Spleen (tissue), 11 donors: Measurements from ENCODE around the gene SLC1A2. TPM values are rescaled to one million over a fixed set of nuclear protein-coding genes. Genes with fewer than 3 reads are reported as not detected.

Experiments used
- DNase-seq: peaks from one replicate; pipeline ENCODE4 v3.0.0-alpha.2; 2020
- H3K27ac ChIP-seq, 8 donors: fragments of 200-600 bp; sonication (generic) in 7 of 8; 1 replicate in 4 of 8; 2 replicates in 4 of 8; pipeline versions ENCODE4 v1.5.0 to v1.8.0; 2016 to 2021; ENCODE audit warnings: inconsistent platforms in 4 of 8, mild to moderate bottlenecking in 4 of 8, moderate library complexity in 1 of 8
- H3K27me3 ChIP-seq, 7 donors: fragments of 200-600 bp; sonication (generic) in 6 of 7; replicated peaks in 1 of 7; 1 replicate in 4 of 7; 2 replicates in 3 of 7; pipeline versions ENCODE4 v1.5.0 to v1.8.0; 2016 to 2021; ENCODE audit warnings: inconsistent platforms in 3 of 7, mild to moderate bottlenecking in 1 of 7
- H3K36me3 ChIP-seq, 6 donors: fragments of 200-600 bp; sonication (generic) in 5 of 6; 1 replicate in 4 of 6; 2 replicates in 2 of 6; pipeline versions ENCODE4 v1.5.0 to v1.8.0; 2016 to 2021; ENCODE audit warnings: inconsistent platforms in 2 of 6
- H3K4me1 ChIP-seq, 6 donors: fragments of 200-600 bp; sonication (generic) in 5 of 6; 1 replicate in 3 of 6; 2 replicates in 3 of 6; pipeline versions ENCODE4 v1.5.0 to v1.8.0; 2016 to 2021; ENCODE audit warnings: inconsistent platforms in 3 of 6
- H3K4me3 ChIP-seq, 8 donors: fragments of 200-600 bp; sonication (generic) in 7 of 8; 1 replicate in 4 of 8; 2 replicates in 4 of 8; pipeline versions ENCODE4 v1.5.0 to v1.8.0; 2016 to 2021; ENCODE audit warnings: inconsistent platforms in 4 of 8, mild to moderate bottlenecking in 4 of 8, moderate library complexity in 2 of 8
- H3K9me3 ChIP-seq, 8 donors: fragments of 200-600 bp; sonication (generic) in 7 of 8; 1 replicate in 4 of 8; 2 replicates in 4 of 8; pipeline versions ENCODE4 v1.5.0 to v1.8.0; 2016 to 2021; ENCODE audit warnings: inconsistent platforms in 4 of 8
- CTCF ChIP-seq, 11 experiments: fragments of 200-600 bp in 7 of 11; fragments of 450-650 bp in 4 of 11; sonication (generic) in 4 of 11; IDR thresholded peaks in 8 of 11; conservative IDR thresholded peaks in 3 of 11; 1 replicate in 7 of 11; 2 replicates in 4 of 11; pipeline versions ENCODE4 v1.4.0 to v1.8.0; 2016 to 2021; ENCODE audit warnings: antibody characterized with exemption in 11 of 11, inconsistent platforms in 4 of 11, mild to moderate bottlenecking in 1 of 11
- POLR2A ChIP-seq, 3 donors: fragments of 450-650 bp; IDR thresholded peaks; one replicate each; pipeline ENCODE4 v1.5.1; 2017; ENCODE audit warnings: antibody characterized with exemption in 3 of 3, mild to moderate bottlenecking in 1 of 3
- POLR2AphosphoS5 ChIP-seq, 3 donors: sonication (generic); formaldehyde crosslinking; IDR thresholded peaks; one replicate each; pipeline ENCODE4 v1.5.1; 2017; ENCODE audit warnings: antibody characterized with exemption in 3 of 3
- WGBS, 5 donors: extraction: QIAGEN DNeasy Blood & Tissue Kit in 3 of 5; methylation state at CpG; one replicate each; pipeline versions ENCODE4 v1.1.5 to v1.1.7; 2013 to 2018; 5-methylcytosine and 5-hydroxymethylcytosine counted together
- intact Hi-C: fragments of 100-400 bp; cut with DNase I; formaldehyde crosslinking; loops from one replicate; pipeline ENCODE4 v1.15.0; 2023; ENCODE audit warnings: low total_unique reads
- polyA plus RNA-seq, 3 donors: library from polyadenylated mRNA; stranded (reverse); fragments of 200-250 nt; gene quantifications; one replicate each; pipeline ENCODE4 v1.2.1, GENCODE V29; 2013
- total RNA-seq, 7 donors: library from RNA; depleted of rRNA in 3 of 7; stranded (reverse); fragments of >200 nt in 3 of 7; fragmentation: NEBNext Ultra II Directional in 4 of 7; extraction: Animal tissue kit (Norgen Biotek cat#: 25700) in 4 of 7; gene quantifications; one replicate each; pipeline versions ENCODE4 v1.1.0 to v1.2.1, GENCODE V29; 2016 to 2021
- donor health status: healthy with polysubstance abuse.
- donor health status: DM: no; HTN: no; CAD: no; lungs with moderate emphysema.
- donor health status: DM: no; HTN: no; CAD: no.
- donor health status: Bipolar disorder and iron deficiency.
- donor health status: healthy.
- donor health status: DM: no; HTN: no; CAD: no.
- donor health status: DM: yes; HTN: yes; CAD: no.

Gene SLC1A2
- total and polyA plus RNA-seq, 10 donors: 0.26 to 3.8 (median 0.93) TPM

- WGBS, 5 donors: 69 to 83% (median 80%) methylated on average over 7 of the region's 7 CpGs
- H3K9me3 ChIP-seq: no peaks in the 10 kb centered on the region
- peaks cover 0 to 14% (median 0%) of the 10 kb centered on the region in 6 donors for H3K4me1 ChIP-seq
- no peak for TF ChIP-seq POLR2AphosphoS5 (IDR thresholded peaks at IDR 0.05)
- no peak for TF ChIP-seq CTCF (IDR thresholded peaks at IDR 0.05 in 8 of 11, conservative IDR thresholded peaks at IDR 0.05 in 3 of 11)
- TF ChIP-seq POLR2A (IDR thresholded peaks at IDR 0.05): no peak
- DNase-seq: no peak
- intact Hi-C loops: no loop called here
- H3K27me3 ChIP-seq: no peaks in the 10 kb centered on the region
- H3K36me3 ChIP-seq: no peaks in the 10 kb centered on the region
- peak overlapping the region in 3 of 8 donors; percentile 5 to 21 (median 6) for H3K27ac ChIP-seq
- no peak overlapping the region for H3K4me3 ChIP-seq
Measured at GRCh38 chr11:35360055-35360530, 59.3 kb downstream of the SLC1A2 start.

- DNase-seq: no peak
- intact Hi-C loops: no loop called here
- no peaks in the 10 kb centered on the region for H3K36me3 ChIP-seq
- H3K4me3 ChIP-seq: no peak overlapping the region
- peaks cover 0 to 14% (median 0%) of the 10 kb centered on the region in 6 donors for H3K4me1 ChIP-seq
- H3K27ac ChIP-seq: peak overlapping the region in 2 of 8 donors; percentile 5 to 21
- no peaks in the 10 kb centered on the region for H3K27me3 ChIP-seq
- H3K9me3 ChIP-seq: no peaks in the 10 kb centered on the region
- 69 to 80% (median 78%) methylated on average over 3 of the region's 3 CpGs for WGBS, 5 donors
- TF ChIP-seq POLR2A (IDR thresholded peaks at IDR 0.05) (no peak), CTCF (IDR thresholded peaks at IDR 0.05 in 8 of 11, conservative IDR thresholded peaks at IDR 0.05 in 3 of 11) (no peak), POLR2AphosphoS5 (IDR thresholded peaks at IDR 0.05) (no peak)
Measured at GRCh38 chr11:35359321-35360054, 59.9 kb downstream of the SLC1A2 start.

GRCh38 chr11:35358391-35358790 is 61.0 kb downstream of the SLC1A2 start:
- Histone ChIP-seq H3K9me3 (no peaks in the 10 kb centered on the region), H3K36me3 (no peaks in the 10 kb centered on the region), H3K27me3 (no peaks in the 10 kb centered on the region), H3K4me3 (no peak overlapping the region), H3K27ac (no peak overlapping the region), H3K4me1 (peaks cover 0 to 9% (median 0%) of the 10 kb centered on the region in 6 donors)
- DNase-seq: no peak
- TF ChIP-seq CTCF (IDR thresholded peaks at IDR 0.05 in 8 of 11, conservative IDR thresholded peaks at IDR 0.05 in 3 of 11) (no peak), POLR2AphosphoS5 (IDR thresholded peaks at IDR 0.05) (no peak), POLR2A (IDR thresholded peaks at IDR 0.05) (no peak)
- intact Hi-C loops: no loop called here

GRCh38 chr11:35357923-35358322 is 61.4 kb downstream of the SLC1A2 start:
- Histone ChIP-seq H3K27me3 (no peaks in the 10 kb centered on the region), H3K4me1 (peaks cover 0 to 4% (median 0%) of the 10 kb centered on the region in 6 donors), H3K36me3 (no peaks in the 10 kb centered on the region), H3K27ac (no peak overlapping the region), H3K9me3 (no peaks in the 10 kb centered on the region), H3K4me3 (no peak overlapping the region)
- DNase-seq: no peak
- TF ChIP-seq POLR2AphosphoS5 (IDR thresholded peaks at IDR 0.05): no peak
- no peak for TF ChIP-seq CTCF (IDR thresholded peaks at IDR 0.05 in 8 of 11, conservative IDR thresholded peaks at IDR 0.05 in 3 of 11)
- intact Hi-C loops: no loop called here
- WGBS, 5 donors: 79 to 96% (median 87%) methylated on average over 5 of the region's 5 CpGs
